ENCODE data around the gene ZNF813.

- TF ChIP-seq, protein P1, sequence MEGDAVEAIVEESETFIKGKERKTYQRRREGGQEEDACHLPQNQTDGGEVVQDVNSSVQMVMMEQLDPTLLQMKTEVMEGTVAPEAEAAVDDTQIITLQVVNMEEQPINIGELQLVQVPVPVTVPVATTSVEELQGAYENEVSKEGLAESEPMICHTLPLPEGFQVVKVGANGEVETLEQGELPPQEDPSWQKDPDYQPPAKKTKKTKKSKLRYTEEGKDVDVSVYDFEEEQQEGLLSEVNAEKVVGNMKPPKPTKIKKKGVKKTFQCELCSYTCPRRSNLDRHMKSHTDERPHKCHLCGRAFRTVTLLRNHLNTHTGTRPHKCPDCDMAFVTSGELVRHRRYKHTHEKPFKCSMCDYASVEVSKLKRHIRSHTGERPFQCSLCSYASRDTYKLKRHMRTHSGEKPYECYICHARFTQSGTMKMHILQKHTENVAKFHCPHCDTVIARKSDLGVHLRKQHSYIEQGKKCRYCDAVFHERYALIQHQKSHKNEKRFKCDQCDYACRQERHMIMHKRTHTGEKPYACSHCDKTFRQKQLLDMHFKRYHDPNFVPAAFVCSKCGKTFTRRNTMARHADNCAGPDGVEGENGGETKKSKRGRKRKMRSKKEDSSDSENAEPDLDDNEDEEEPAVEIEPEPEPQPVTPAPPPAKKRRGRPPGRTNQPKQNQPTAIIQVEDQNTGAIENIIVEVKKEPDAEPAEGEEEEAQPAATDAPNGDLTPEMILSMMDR (IDR thresholded peaks at IDR 0.05; ENCODE audit: low read length) = no peak
- TF ChIP-seq EZH2phosphoT487 (IDR thresholded peaks at IDR 0.05; ENCODE audit: low read length) (no peak), EZH2 (optimal IDR thresholded peaks at IDR 0.05; ENCODE audit: low read depth, low read length) (no peak)
These were observed 17.8 kb downstream of the ZNF813 start for GRCh38 chr19:53485046-53486004.

Measured in MM.1S (cell line).